Activated naive CD8-positive, alpha-beta T cell (primary cell): ENCODE results near the gene CHD6.

Experiments used
- H3K27ac Mint-ChIP-seq: one replicate; pipeline ENCODE4 v1.8.0; 2021; ENCODE audit warnings: mixed read lengths
- H3K27me3 Mint-ChIP-seq: one replicate; pipeline ENCODE4 v1.8.0; 2021; ENCODE audit warnings: mixed read lengths
- H3K36me3 Mint-ChIP-seq: one replicate; pipeline ENCODE4 v1.8.0; 2021; ENCODE audit warnings: mixed read lengths
- H3K4me1 Mint-ChIP-seq: one replicate; pipeline ENCODE4 v1.8.0; 2021; ENCODE audit warnings: low read depth, mixed read lengths
- H3K4me3 Mint-ChIP-seq: one replicate; pipeline ENCODE4 v1.8.0; 2021; ENCODE audit warnings: mild to moderate bottlenecking, mixed read lengths
- H3K9me3 Mint-ChIP-seq: one replicate; pipeline ENCODE4 v1.8.0; 2021; ENCODE audit warnings: low read depth, mixed read lengths

The CHD6 gene

DNA sequence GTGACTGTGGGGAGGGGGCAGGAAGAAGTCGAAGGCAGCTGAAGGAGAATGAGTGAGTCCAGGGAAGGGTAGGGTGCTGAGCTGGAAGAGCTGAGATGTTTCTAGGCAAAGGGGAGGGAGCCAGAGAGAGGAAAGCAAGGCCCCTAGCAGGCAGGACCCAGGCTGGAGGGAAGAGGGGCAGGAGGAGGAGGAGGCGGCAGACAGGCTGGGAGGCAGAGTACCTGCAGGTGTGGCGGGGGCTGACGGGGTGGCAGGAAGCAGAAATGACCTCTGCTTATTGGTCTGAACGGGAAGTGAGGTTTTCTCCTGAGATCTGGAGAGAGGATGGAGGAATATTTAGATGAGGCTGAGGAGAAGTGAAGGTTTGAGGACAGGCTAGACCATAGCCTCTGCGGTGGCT, 240.9 kb downstream of the CHD6 start:
- no peaks in the 10 kb centered on the region for H3K9me3 Mint-ChIP-seq
- no peak overlapping the region for H3K4me3 Mint-ChIP-seq
- H3K36me3 Mint-ChIP-seq: no peaks in the 10 kb centered on the region
- H3K4me1 Mint-ChIP-seq: no peaks in the 10 kb centered on the region
- H3K27ac Mint-ChIP-seq: no peak overlapping the region
- H3K27me3 Mint-ChIP-seq: peaks cover 11% of the 10 kb centered on the region

- H3K4me3 Mint-ChIP-seq: no peak overlapping the region
These were observed 241.8 kb downstream of the CHD6 start for GRCh38 chr20:41376349-41376748.

GRCh38 chr20:41375846-41376245, 242.3 kb downstream of the CHD6 start:
- peaks cover 2% of the 10 kb centered on the region for H3K36me3 Mint-ChIP-seq
- H3K4me1 Mint-ChIP-seq: no peaks in the 10 kb centered on the region
- peaks cover 5% of the 10 kb centered on the region for H3K9me3 Mint-ChIP-seq
- no peak overlapping the region for H3K27ac Mint-ChIP-seq
- no peak overlapping the region for H3K4me3 Mint-ChIP-seq
- peaks cover 14% of the 10 kb centered on the region for H3K27me3 Mint-ChIP-seq

More at GRCh38 chr20:41376349-41376748, 241.8 kb downstream of the CHD6 start:
- Mint-ChIP-seq H3K36me3 (peaks cover 2% of the 10 kb centered on the region), H3K4me1 (no peaks in the 10 kb centered on the region), H3K27me3 (peaks cover 11% of the 10 kb centered on the region), H3K9me3 (peaks cover 2% of the 10 kb centered on the region), H3K27ac (no peak overlapping the region)

- peaks cover 5% of the 10 kb centered on the region for H3K9me3 Mint-ChIP-seq
- H3K4me1 Mint-ChIP-seq: no peaks in the 10 kb centered on the region
- H3K36me3 Mint-ChIP-seq: peaks cover 2% of the 10 kb centered on the region
- no peak overlapping the region for H3K27ac Mint-ChIP-seq
- H3K27me3 Mint-ChIP-seq: peaks cover 20% of the 10 kb centered on the region
- no peak overlapping the region for H3K4me3 Mint-ChIP-seq
These were observed 244.0 kb downstream of the CHD6 start for GRCh38 chr20:41373931-41374920.

DNA sequence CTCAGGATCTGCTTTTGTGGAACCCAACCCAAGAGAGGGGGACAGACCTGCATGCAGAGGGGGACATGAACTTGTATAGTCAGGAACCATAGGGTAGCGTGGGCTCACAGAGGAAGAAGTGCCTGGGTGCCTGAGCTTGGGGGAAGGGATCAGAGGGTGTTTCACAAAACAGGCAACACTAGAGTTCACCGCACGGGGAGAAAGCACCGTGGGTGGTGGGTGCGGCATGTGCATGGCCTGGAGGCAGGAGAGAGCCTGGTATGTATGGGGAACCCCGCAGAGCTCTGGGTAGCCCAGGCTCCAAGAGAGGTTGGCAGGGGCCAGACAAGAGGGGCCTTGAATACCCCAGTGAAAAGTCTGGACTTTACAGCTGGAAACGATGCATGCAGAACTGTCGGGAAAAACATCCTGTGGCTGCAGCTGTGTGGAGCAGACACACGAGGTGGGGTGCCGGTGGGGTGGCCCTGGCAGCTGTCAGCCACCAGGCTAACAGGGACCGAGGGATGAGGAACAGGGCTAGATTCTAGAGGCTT, 244.9 kb downstream of the CHD6 start:
- H3K4me3 Mint-ChIP-seq: no peak overlapping the region
- H3K27ac Mint-ChIP-seq: no peak overlapping the region
- no peaks in the 10 kb centered on the region for H3K4me1 Mint-ChIP-seq
- peaks cover 5% of the 10 kb centered on the region for H3K9me3 Mint-ChIP-seq
- peaks cover 2% of the 10 kb centered on the region for H3K36me3 Mint-ChIP-seq
- H3K27me3 Mint-ChIP-seq: peaks cover 23% of the 10 kb centered on the region

DNA sequence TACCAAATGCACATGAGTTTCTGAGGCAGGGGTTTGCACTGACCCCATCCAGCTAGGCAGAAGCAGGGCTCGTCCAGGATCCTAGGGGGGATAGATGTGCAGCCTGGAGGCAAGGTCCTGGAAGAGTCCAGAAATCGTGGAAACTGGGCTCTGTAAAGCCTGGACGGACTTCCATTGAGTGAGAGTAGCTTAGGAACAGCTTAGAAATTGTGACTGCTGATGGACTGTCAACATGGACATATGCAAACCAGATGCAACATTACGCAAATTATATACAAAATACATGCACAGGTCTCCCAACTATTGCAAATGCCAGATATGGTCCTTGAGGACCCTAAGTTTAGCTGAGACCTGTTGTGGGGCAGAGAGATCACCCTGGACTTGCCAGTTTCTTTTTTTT, 246.8 kb downstream of the CHD6 start:
- H3K36me3 Mint-ChIP-seq: peaks cover 2% of the 10 kb centered on the region
- H3K4me3 Mint-ChIP-seq: no peak overlapping the region
- peaks cover 5% of the 10 kb centered on the region for H3K4me1 Mint-ChIP-seq
- peaks cover 23% of the 10 kb centered on the region for H3K27me3 Mint-ChIP-seq
- no peak overlapping the region for H3K27ac Mint-ChIP-seq
- H3K9me3 Mint-ChIP-seq: peaks cover 5% of the 10 kb centered on the region

DNA sequence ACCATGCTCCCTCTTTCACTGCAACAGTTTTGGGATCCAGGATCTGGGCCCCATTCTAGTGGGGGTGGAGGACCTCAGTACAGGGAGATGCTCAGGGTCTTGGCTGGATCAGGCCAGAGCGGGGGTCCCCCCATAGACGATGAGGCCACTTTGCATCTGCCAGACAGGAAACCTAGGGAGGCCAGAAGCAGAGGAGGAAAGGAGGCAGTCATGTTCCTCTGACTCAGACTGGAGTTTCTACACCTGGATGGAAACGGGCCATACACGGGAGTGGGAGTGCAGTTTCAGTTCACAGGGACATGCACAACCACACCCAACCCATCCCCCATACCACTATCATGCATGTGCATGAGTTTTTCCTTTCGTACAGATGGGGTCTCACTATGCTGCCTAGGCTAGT, 248.0 kb downstream of the CHD6 start:
- H3K4me3 Mint-ChIP-seq: no peak overlapping the region
- H3K4me1 Mint-ChIP-seq: peaks cover 8% of the 10 kb centered on the region
- peaks cover 5% of the 10 kb centered on the region for H3K9me3 Mint-ChIP-seq
- H3K36me3 Mint-ChIP-seq: peaks cover 2% of the 10 kb centered on the region
- H3K27me3 Mint-ChIP-seq: peaks cover 26% of the 10 kb centered on the region
- H3K27ac Mint-ChIP-seq: no peak overlapping the region

DNA sequence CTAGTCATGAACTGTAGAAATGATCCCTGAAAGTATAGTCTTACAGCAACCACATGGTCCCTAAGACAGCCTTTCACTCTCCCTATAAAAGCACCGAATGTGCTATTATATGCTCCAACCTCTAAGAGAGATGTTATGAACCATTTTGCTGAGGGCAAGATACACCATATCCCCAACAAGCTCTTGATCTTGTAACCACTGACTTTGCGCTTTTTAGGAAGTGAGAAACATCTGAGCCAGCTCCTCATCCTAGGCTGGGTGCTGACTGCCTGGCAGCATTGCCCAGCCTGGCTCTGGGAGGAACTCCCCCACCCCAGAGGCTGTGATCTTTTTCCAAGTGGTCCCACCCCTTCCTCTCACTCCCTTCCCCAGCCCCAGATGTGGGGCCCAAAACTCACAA, 248.5 kb downstream of the CHD6 start:
- Mint-ChIP-seq H3K27me3 (peaks cover 30% of the 10 kb centered on the region), H3K9me3 (peaks cover 5% of the 10 kb centered on the region), H3K36me3 (peaks cover 2% of the 10 kb centered on the region), H3K4me1 (peaks cover 8% of the 10 kb centered on the region), H3K4me3 (no peak overlapping the region), H3K27ac (no peak overlapping the region)

DNA sequence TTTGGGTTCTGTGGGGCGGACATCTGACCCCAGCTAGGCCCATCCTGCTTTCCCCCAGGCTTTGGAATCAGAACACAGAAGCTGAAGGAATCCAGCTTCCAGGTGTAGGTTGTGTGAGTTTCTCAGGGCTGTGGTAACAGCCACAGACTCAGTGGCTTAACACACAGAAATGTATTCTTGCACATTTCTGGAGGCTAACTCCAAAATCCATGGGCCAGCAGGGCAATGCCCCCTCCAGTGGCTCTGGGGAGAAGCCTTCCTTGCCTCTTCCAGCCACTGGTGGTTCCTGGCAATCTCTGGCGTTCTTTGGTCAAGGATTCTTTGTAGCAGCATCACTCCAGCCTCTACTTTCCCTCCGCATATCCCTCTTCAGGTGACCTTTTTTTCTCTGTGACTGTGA, 250.2 kb downstream of the CHD6 start:
- Mint-ChIP-seq H3K4me1 (peaks cover 8% of the 10 kb centered on the region), H3K4me3 (no peak overlapping the region), H3K9me3 (peaks cover 5% of the 10 kb centered on the region), H3K27me3 (peaks cover 28% of the 10 kb centered on the region), H3K36me3 (peaks cover 2% of the 10 kb centered on the region), H3K27ac (no peak overlapping the region)

DNA sequence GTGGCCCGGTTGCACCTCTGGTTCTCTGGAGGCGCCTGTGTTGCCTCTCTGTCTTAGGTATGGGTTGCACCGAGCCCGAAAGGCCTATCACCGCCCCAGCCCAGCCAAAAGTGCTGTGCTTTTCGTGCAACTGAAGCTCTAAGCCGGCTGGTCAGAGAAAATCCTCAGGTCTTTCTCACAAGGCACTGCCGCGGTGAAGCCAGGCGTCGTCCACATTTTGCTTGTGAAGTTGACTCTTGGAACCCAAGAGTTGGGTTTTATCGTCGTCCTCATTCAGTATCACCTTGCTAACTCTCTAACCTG, 250.8 kb downstream of the CHD6 start:
- Mint-ChIP-seq H3K9me3 (peaks cover 5% of the 10 kb centered on the region), H3K4me1 (peaks cover 8% of the 10 kb centered on the region), H3K36me3 (peaks cover 2% of the 10 kb centered on the region), H3K4me3 (peak overlapping the region; percentile 72), H3K27ac (no peak overlapping the region), H3K27me3 (peaks cover 28% of the 10 kb centered on the region)

DNA sequence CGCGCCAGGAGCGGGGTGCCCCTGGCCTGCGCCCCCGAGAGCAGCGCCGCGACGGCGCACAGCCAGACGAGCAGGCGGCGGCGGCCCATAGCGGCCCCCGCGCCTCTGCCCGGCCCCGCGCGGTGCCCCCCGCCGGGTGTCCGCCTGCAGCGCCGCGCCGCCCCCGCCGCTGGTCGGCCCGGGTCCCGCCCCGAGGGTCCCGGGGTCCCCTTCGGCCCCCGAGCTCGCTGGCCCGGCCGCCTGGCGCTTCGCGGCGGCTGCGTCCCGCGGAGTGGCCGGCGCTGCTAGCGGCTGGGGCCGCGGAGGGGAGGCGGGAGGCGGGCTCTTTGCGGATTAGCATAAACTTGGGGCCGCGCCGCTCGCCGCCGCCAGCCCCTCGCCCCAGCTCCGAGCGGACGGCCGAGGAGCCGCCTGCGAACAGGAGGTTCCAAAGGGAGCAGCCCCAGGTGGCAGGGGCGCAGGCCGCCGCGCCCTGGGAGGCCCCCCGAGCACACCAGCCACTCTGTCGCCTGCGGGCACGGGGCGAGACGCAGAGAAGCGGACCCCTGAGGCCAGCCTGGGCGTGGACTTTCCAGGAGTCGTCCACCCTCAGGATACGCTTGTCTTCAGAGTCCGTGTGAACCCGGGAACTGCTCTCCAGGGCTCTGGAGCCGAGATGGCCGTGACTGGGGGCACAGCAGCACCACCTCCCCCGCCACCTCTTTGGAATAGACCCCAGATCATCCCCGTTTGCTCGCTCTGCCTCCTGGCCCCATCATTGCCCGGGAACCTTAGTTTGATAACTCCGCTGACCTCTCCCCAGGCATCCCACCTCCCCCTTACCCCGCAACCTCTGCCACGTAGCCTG, 251.4 kb downstream of the CHD6 start, which contains the start of gene EMILIN3:
TSS of gene EMILIN3 (minus strand) at position 273 of the 847 bp plus-strand sequence. CDS start at position 89, 184 bp downstream.
- H3K4me1 Mint-ChIP-seq: peaks cover 8% of the 10 kb centered on the region
- no peak within 1 kb of the TSS for H3K27ac Mint-ChIP-seq
- peaks cover 28% of the 10 kb centered on the region for H3K27me3 Mint-ChIP-seq
- peak within 1 kb of the TSS; percentile 72 for H3K4me3 Mint-ChIP-seq
- H3K36me3 Mint-ChIP-seq: no peaks in the 10 kb centered on the region
- peaks cover 5% of the 10 kb centered on the region for H3K9me3 Mint-ChIP-seq

DNA sequence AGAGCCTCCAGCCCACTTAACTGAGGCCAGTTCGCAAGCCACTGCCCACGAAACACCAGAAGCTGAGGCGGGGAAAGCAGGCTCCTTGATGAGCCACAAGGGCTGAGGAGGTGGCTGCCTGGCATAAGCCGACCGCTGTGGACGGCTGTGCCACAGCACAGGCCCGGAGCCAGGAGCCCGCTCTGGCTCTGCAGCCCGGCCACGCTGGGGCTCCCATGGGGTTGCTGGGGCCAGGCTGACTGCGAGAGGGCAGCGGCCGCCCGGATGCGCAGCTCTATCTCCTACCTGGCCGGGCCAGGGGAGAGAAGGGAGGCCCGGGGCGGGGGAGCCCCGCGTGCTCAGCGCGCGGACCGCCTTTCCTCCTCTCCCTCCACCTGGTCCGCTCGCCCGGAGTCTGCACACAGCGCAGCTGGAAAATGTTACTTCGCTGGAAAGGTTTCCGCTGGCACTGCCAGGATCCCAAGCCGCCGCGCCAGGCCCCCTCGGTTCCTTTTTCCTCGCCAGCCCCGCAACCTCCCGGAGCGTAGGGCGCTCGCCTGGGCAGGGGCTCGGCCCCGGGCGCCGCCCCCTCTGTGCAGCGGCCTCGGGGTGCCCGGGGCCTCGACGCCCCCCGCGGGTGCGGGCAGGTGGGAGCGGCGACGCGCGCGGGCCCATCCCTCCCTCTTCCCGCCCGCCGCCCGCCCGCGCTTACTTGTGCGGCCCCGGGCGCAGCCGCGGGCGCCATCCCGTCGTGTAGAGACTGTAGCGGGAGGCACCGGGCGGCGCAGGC, 252.2 kb downstream of the CHD6 start:
- H3K4me1 Mint-ChIP-seq: peaks cover 8% of the 10 kb centered on the region
- peak overlapping the region; percentile 46 for H3K4me3 Mint-ChIP-seq
- H3K36me3 Mint-ChIP-seq: no peaks in the 10 kb centered on the region
- no peak overlapping the region for H3K27ac Mint-ChIP-seq
- peaks cover 25% of the 10 kb centered on the region for H3K27me3 Mint-ChIP-seq
- no peaks in the 10 kb centered on the region for H3K9me3 Mint-ChIP-seq

DNA sequence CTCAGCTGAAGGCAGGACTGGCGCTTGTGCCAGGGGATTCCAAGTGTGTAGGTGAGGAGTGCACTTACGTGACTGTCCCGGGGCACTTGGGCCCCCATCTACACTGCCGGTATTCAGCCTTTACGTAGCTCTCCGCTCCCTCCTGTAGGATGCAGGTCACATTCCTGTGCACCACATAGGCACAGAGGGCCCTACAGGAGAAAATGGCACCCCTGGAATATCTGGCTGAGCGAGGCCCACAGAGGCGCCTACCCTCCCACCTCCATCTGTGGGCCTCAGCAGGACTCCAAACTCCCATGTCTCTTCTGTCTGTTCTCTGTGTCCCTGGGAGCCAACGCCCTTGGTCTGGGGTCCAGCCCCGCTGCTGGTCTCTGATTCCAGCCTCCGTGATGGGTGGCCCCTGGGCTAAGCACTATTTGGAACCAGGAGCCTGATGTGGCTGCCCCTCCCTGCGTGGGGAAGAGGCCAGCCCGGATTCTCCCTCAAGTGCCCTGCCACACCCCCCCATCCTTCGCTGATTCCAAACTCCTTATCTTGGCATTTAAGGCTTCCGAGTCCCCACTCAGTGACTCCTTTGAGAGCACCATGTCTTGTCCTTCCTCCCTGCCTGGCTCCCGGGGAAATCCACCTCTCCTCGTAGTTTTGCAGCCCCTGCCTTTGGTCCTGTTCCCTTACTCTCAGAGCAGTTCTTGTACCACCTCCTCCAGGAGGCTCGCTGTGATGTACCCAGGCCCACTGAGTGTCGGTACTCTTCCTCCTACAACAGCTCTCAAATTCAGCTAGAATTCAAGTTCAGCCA, 253.0 kb downstream of the CHD6 start:
- Mint-ChIP-seq H3K4me3 (peak overlapping the region; percentile 46), H3K36me3 (no peaks in the 10 kb centered on the region), H3K4me1 (peaks cover 8% of the 10 kb centered on the region), H3K9me3 (no peaks in the 10 kb centered on the region), H3K27me3 (peaks cover 25% of the 10 kb centered on the region), H3K27ac (no peak overlapping the region)
